Forelimb muscle (tissue), 1 donor: ENCODE measurements around the gene MAGI1. TPM values are rescaled to one million over a fixed set of nuclear protein-coding genes. Genes with fewer than 3 reads are reported as not detected.
"Not testable (repeated sequence)": the region's sequence is repeated elsewhere in the genome, so short reads cannot be mapped to it uniquely, and the experiment has no call there.

Experiments
- DNase-seq: peaks from one replicate; pipeline ENCODE4 v3.0.0-alpha.2; 2013; ENCODE audit warnings: low read depth
- polyA plus RNA-seq: library from polyadenylated mRNA; unstranded; fragments of 120-200 nt; gene quantifications from one replicate; pipeline ENCODE4 v1.2.1, GENCODE V29; 2013; ENCODE audit not compliant: insufficient read length

The MAGI1 gene
- polyA plus RNA-seq, 1 donor: 12.3 TPM

GRCh38 chr3:65907232-65908130 is 131.2 kb downstream of the MAGI1 start:
- no peak for DNase-seq

GRCh38 chr3:65905771-65906170 is 132.9 kb downstream of the MAGI1 start:
- DNase-seq: no peak

GRCh38 chr3:65904016-65904415 is 134.7 kb downstream of the MAGI1 start:
- DNase-seq: no peak

GRCh38 chr3:65902304-65902793 is 136.4 kb downstream of the MAGI1 start:
- no peak for DNase-seq

GRCh38 chr3:65901226-65901625 is 137.5 kb downstream of the MAGI1 start:
- DNase-seq: no peak

GRCh38 chr3:65899226-65899625 is 139.5 kb downstream of the MAGI1 start:
- no peak for DNase-seq

- DNase-seq: no peak
Measured at GRCh38 chr3:65897766-65898165, 141.0 kb downstream of the MAGI1 start.

- no peak for DNase-seq
Measured at GRCh38 chr3:65896321-65896720, 142.4 kb downstream of the MAGI1 start.

- no peak for DNase-seq
Measured at GRCh38 chr3:65894679-65895453, 143.9 kb downstream of the MAGI1 start.

- no peak for DNase-seq
Measured at GRCh38 chr3:65894126-65894525, 144.6 kb downstream of the MAGI1 start.

- no peak for DNase-seq
Measured at GRCh38 chr3:65893631-65894030, 145.1 kb downstream of the MAGI1 start.

GRCh38 chr3:65891477-65891876 is 147.2 kb downstream of the MAGI1 start:
- not testable (repeated sequence) for DNase-seq

- no peak for DNase-seq
Measured at GRCh38 chr3:65890328-65890727, 148.4 kb downstream of the MAGI1 start.

GRCh38 chr3:65889707-65890099 is 149.0 kb downstream of the MAGI1 start:
- DNase-seq: no peak

- DNase-seq: no peak
Measured at GRCh38 chr3:65888980-65889706, 149.6 kb downstream of the MAGI1 start.

- DNase-seq: no peak
Measured at GRCh38 chr3:65888196-65888595, 150.5 kb downstream of the MAGI1 start.

- DNase-seq: no peak
Measured at GRCh38 chr3:65886391-65886790, 152.3 kb downstream of the MAGI1 start.

- no peak for DNase-seq
Measured at GRCh38 chr3:65884071-65884470, 154.6 kb downstream of the MAGI1 start.

GRCh38 chr3:65883613-65884012 is 155.1 kb downstream of the MAGI1 start:
- no peak for DNase-seq

GRCh38 chr3:65880350-65880749 is 158.4 kb downstream of the MAGI1 start:
- DNase-seq: no peak

GRCh38 chr3:65879372-65879771 is 159.3 kb downstream of the MAGI1 start:
- no peak for DNase-seq

GRCh38 chr3:65878831-65879230 is 159.9 kb downstream of the MAGI1 start:
- DNase-seq: no peak
